DMS 273 (cell line): ENCODE results near the gene GOLGA3.
"Not testable (repeated sequence)": the region's sequence is repeated elsewhere in the genome, so short reads cannot be mapped to it uniquely, and the experiment has no call there.

Source experiments
- DNase-seq: peaks from one replicate; lab custom pipeline; 2025; ENCODE audit not compliant: unreplicated experiment; lab: John Stamatoyannopoulos, UW

The GOLGA3 gene, protein sequence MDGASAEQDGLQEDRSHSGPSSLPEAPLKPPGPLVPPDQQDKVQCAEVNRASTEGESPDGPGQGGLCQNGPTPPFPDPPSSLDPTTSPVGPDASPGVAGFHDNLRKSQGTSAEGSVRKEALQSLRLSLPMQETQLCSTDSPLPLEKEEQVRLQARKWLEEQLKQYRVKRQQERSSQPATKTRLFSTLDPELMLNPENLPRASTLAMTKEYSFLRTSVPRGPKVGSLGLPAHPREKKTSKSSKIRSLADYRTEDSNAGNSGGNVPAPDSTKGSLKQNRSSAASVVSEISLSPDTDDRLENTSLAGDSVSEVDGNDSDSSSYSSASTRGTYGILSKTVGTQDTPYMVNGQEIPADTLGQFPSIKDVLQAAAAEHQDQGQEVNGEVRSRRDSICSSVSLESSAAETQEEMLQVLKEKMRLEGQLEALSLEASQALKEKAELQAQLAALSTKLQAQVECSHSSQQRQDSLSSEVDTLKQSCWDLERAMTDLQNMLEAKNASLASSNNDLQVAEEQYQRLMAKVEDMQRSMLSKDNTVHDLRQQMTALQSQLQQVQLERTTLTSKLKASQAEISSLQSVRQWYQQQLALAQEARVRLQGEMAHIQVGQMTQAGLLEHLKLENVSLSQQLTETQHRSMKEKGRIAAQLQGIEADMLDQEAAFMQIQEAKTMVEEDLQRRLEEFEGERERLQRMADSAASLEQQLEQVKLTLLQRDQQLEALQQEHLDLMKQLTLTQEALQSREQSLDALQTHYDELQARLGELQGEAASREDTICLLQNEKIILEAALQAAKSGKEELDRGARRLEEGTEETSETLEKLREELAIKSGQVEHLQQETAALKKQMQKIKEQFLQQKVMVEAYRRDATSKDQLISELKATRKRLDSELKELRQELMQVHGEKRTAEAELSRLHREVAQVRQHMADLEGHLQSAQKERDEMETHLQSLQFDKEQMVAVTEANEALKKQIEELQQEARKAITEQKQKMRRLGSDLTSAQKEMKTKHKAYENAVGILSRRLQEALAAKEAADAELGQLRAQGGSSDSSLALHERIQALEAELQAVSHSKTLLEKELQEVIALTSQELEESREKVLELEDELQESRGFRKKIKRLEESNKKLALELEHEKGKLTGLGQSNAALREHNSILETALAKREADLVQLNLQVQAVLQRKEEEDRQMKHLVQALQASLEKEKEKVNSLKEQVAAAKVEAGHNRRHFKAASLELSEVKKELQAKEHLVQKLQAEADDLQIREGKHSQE (N-terminal part only)

DNA sequence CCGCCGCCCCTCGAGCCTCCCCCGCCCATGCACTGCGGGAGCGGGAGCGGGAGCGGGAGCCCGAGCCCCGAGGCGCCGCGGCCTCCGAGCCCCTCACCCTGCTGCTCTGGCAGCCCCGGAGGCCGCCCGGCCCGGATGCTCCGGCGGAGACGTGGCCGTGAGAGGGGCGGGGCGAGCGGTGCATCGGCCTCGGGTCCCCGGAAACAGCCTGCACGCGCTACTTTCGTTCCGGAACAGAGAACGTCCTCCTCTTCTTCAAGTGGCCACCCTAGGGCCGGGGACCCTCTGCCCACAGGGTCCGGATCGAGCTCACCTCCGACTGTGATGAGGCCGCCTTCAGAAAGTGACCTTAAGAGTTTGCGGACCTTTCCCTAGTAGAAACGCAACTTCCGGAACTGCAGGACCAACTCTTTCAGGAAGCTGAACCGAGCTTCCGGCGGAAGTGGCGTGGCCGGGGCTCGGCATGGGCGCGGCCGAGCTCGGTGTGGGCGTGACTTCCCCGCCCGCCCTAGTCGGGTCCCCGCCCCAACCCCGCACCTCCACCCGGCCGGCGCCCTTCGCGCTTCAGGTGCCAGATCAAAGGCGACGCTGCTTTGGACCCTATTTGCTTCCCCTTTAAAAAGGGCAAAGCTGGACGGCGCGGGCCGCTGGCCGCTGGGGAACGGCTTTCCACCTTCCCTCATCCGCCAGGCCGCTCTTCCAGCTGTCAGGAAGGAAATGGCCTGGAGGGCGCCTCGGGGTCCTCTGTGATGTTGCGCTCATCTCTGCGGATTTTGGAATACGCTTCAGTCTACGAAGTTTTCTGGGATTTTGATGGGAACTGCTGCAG lies at the start of gene GOLGA3:
GOLGA3 (minus strand) TSS at position 164 of the 829 bp plus-strand sequence. CDS start 6,741 bp downstream, outside the sequence.
- peak; percentile 93 for DNase-seq

DNA sequence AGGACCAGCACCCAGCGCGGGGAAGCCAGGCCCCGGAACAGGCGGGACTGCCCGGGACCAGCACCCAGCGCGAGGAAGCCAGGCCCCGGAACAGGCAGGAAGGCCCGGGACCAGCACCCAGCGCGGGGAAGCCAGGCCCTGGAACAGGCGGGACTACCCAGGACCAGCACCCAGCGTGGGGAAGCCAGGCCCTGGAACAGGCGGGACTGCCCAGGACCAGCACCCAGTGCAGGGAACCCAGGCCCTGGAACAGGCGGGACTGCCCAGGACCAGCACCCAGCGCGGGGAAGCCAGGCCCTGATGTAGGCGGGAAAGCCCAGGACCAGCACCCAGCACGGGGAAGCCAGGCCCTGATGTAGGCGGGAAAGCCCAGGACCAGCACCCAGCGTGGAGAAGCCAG lies 46.0 kb upstream of the GOLGA3 start:
- DNase-seq: not testable (repeated sequence)

DNA sequence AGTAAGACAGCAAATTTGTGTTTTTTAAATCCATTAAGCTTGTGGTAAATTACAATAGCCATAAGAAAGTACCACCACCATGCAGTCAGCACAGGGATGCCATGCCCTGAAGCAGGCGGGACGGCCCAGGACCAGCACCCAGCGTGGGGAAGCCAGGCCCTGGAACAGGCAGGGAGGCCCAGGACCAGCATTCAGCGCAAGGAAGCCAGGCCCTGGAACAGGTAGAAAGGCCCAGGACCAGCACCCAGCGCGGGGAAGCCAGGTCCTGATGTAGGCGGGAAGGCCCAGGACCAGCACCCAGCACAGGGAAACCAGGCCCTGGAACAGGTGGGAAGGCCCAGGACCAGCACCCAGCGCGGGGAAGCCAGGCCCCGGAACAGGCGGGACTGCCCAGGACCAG lies 45.5 kb upstream of the GOLGA3 start:
- no peak for DNase-seq

DNA sequence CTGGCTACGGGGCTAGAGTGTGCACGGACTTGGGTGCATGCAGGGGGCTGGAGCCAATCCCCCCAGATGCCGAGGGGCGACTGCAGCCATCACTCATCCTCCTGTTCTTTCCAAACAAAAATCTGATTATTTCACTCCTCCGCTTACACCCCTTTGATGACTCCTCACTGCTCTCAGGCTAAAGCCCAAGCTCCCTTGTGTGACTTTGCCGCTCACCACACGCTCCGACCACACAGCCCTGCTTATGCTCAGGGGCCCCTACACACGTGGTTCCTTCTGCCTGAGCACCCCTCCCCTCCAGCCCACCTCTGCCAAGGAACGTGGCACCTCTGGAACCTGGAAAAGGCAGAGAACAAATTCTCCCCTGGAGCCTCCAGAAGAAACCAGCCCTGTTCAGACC lies 45.1 kb upstream of the GOLGA3 start:
- DNase-seq: no peak

DNA sequence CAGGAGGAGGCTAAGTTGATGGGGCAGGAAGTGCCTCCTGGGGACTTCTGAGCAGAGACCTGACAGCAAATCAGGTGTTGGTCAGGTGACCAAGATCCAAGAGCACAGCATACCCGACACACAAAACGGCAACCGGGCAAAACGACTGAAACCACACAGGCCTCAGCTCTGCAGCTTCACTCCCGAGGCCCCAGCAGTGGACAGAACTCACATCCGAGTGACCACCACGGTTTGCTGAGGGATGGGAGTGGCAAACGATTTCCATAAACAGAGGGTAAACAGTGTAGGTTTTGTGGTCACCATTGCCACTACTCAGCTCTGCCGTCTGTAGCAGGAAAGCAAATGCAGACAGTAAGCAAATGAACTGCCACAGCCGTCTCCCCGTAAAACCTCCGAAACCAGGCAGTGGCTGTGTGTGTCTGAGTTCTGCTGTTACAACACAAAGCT lies 44.3 kb upstream of the GOLGA3 start:
- no peak for DNase-seq

DNA sequence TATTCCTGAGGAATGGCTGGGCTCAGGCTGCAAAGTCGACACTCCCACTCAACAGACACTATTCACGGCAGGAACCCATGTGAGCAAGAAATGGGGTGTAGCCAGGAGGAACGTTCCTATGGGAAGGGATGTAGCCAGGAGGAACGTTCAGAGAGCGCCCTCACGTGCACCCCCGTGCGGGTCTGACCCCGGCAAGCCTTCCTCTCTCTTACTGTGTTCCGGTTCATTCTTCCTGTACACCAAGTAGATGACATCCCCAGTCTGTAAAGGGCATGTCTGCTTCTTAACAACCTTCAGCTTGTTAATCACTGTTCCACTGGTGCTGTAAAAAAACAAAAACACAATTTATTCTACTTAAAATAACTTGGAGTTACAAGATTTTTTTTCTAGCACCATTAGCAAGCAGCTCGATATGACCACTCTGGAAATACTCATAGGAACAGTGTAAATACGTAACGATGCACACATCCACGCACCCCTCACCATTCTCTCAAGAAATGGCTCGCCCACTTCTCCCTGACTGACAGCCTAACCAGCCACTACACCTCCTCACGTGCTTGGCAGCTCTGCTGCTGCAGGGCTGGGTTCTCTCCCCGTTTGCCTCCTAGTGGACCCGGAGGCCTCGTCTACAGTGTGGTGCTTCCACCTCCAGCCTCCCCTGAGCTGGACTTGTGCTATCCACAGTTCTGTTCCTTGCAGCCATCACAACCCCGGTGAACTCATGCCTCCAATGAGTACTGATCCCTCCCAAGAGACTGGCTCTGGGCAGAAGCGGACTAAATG lies 43.6 kb upstream of the GOLGA3 start:
- DNase-seq: no peak

DNA sequence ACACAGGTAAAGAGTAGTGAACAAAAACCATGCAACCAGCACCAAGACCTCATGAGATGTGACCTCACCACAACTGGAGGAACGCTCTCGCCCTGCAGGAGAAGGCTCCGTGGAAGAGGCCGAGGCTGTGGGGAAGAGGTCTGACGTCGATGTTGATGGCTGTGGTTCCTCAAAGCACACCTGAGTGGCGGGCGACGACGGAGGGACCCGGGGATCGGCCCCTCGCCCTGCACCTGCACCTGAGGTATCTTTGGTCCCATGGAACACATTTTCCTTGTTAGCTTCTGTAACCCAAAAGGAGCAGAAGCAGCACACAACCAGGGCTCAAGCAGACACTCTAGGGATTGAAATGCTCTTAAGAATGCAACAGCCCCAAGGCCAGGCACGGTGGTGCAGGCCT lies 40.9 kb upstream of the GOLGA3 start:
- DNase-seq: no peak

DNA sequence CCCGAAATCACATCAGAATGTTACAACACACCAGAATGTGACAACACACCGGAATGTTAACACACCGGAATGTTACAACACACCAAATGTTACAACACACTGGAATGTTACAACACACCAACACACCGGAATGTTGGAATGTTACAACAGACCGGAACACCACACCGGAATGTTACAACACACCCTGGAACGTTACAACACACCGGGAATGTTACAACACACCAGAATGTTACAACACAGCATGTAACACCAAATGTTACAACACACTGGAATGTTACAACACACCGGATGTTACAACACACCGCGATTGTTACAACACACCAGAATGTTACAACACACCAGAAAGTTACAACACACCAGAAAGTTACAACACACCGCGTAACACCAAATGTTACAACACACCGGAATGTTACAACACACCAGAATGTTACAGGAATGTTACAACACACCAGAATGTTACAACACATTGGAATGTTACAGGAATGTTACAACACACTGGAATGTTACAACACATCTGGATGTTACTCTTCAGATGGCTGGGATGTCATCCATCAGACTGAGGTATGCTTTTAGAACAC lies 37.7 kb upstream of the GOLGA3 start:
- no peak for DNase-seq

DNA sequence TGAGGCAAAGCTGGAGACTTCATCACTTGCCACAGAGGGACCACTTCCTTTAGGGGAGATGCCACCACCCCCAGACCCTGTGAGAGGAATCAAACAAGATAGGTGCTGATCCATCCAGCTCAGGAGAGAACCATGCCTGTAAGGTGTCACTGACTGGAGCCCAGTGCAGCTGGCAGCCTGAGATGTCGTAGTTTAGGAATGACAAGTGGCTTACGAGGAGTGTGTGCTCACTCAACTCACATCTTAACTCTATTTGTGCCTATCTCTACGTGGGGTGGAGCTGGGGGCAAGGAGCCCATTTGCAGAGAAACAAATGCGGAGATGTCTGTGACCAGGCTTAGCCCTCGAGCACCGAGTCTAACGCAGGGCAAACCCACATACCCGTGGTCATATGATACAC lies 32.9 kb upstream of the GOLGA3 start:
- no peak for DNase-seq

DNA sequence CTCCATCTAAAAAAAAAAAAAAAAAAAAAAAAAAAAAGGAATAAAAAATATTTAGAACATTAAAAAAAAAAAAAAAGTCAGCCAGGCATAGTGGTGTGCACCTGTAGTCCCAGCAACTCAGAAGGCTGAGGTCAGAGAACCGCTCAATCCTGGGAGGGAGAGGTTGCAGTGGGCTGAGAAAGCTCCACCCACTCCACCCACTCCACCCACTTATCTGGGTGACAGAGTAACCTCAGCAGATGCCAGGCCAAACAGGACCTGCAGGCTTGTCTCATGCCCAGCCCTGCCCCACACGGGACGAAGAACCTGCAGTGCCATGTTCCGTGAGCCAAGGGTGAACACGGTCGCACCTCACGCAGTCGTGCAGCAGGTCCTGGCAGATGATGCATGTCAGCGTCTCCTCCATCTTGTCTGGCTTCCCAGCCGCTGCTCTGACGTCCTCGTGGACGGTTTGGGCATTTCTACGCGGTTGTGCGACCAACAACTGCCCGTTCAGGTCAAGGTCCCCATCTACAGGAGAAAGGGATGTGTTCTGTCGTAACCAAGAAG lies 30.1 kb upstream of the GOLGA3 start:
- DNase-seq: no peak

DNA sequence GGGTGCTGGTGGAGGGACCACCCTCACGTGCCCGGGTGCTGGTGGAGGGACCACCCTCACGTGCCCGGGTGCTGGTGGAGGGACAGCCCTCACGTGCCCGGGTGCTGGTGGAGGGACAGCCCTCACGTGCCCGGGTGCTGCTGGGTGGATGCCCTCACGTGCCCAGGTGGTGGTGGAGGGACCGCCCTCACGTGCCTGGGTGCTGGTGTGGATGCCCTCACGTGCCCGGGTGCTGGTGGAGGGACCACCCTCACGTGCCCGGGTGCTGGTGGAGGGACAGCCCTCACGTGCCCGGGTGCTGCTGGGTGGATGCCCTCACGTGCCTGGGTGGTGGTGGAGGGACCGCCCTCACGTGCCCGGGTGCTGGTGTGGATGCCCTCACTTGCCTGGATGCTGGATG lies 28.4 kb upstream of the GOLGA3 start:
- not testable (repeated sequence) for DNase-seq

DNA sequence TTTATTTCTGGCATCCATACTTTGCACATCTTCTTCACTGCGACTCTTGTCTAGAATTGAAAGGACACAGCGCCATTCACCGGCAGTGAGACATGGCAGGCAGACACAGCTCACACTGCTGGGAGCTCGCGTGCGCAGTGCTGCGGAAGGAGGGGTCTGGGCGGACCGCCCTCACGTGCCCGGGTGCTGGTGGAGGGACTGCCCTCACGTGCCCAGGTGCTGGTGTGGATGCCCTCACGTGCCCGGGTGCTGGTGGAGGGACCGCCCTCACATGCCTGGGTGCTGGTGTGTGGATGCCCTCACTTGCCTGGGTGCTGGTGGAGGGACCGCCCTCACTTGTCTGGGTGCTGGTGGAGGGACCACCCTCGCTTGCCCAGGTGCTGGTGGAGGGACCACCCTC lies 27.9 kb upstream of the GOLGA3 start:
- no peak for DNase-seq

DNA sequence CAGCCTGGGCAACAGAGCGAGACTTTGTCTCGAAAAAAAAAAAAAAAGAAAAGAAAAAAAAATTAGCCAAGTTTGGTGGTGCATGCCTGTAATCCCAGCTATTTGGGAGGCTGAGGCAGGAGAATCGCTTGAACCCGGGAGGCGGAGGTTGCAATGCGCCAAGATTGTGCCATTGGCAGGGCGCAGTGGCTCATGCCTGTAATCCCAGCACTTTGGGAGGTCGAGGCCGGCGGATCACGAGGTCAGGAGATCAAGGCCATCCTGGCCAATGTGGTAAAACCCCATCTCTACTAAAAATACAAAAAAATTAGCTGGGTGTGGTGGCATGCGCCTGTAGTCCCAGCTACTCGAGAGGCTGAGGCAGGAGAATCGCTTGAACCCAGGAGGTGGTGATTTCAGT lies 26.5 kb upstream of the GOLGA3 start:
- DNase-seq: not testable (repeated sequence)

DNA sequence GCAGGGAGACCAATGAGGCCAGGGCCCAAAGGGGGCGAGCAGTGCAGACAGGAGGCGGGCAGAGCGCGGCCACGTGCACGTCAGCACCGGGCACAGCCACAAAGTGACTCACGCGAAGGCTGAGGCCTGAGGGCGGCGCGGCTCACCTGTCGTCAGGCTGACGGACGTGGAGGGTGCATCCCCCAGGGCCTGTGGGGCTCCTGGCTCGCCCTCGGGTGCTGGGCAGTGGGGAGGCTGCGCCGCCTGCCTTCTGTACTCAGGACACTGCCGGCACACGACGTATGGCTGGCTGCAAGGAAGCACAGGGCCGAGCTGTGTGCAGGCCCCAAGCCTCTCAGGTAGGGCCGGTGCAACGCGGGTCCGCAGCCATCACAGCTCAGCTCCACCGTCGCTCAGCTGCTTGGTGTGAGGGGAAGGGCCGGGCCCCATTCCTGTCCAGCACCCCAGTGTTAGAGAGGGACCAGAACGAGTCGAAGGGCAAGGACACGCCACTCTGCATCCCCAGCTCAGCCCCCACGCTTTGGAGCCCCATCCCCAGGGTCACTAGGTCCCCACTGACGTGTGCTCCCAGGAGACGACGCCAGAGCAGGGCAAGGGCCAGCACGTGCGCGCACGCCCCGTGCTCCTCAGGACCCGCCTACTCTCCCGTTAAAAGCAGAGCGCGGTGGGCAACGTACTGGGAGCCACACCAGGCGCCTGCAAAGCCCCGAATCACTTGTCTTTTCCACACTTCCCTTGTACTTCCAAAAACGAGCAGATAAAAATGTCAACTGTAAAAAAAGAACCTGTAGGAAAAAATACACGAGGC lies 24.8 kb upstream of the GOLGA3 start:
- DNase-seq: no peak

DNA sequence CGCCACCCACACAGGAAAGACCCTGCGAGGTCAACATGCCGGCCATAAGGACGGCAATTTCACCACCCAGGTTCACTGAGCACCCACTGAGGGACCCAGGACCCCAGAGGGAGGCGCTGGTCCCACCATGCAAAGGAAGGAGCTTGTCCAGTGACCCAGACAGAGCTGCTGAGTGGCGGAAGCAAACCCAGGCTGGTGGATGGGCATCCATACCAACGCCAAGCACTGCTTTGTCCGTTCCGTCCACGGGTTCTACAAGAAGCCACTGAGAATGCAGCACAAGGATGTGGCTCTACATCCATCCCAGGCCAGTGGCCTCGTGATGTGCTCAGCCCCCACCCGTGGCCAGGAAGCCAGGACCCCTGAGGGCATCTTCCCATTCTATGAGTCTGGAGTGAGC lies 23.8 kb upstream of the GOLGA3 start:
- DNase-seq: no peak

DNA sequence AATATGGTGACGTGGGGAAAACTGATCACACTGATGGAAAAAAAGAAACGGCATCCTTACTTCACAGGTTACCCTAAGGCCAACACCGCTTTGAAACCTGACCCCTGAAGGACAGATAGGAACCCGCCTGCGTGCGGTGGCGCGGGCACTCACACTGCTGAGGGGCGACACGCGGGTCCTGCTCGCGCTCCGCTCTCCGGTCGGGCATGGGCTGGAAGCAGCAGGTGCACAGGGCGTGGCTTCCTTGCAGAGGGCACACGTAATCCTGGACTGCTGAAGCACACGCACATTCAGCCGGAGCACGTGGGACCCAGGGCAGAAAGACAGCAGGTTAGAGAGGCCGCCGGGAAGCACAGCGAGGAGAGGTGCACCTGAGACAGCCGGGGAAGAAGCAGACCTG lies 22.8 kb upstream of the GOLGA3 start:
- no peak for DNase-seq

DNA sequence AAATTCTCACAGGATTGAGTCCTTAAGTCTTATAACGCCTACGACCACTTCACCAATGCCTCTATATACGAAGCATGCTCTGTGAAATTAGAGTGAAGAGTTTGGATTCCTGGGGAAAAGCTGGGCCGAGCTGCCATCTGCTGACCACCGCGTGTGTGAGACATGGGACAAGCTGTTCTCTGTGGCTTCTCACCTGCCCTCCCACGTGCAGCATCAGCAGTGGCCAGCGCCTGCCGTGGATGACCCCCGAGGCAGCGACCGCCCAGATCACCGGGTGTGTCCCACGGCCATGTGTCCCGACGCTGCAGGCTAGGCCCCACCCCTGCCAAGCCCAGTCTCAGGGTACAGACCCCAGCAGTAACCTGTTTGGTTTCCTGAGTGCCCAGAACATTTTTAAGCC lies 21.6 kb upstream of the GOLGA3 start:
- no peak for DNase-seq

DNA sequence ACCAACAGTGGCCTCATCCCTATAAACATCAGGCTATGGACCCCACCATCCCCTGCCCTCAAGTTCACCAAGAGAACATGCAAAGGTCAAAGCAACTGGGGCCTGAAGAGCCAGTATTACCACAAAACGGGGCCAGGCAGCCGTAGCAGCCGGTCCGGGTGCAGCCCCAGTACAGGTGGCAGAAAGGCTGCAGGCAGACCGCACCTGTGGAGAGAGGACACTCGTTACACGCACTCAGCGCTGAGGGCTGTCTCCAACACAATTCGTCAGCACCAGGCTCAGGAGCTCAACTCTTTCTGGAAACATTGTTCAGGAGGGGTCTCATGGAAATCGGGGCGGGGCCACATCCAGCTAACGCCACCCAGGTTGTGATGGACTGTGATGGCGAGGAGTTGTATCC lies 19.9 kb upstream of the GOLGA3 start:
- DNase-seq: no peak
